ENCODE data around the gene SYCP2.

SYCP2 gene

GRCh38 chr20:59813948-59814839 is 119.2 kb downstream of the SYCP2 start:
- H3K36me3 ChIP-seq = no peaks in the 10 kb centered on the region
- H3K27me3 ChIP-seq = no peaks in the 10 kb centered on the region; the same call in 1 of the 2 replicates
- no peak overlapping the region for H3K4me3 ChIP-seq (ENCODE audit: low read depth, low read length)
- no peaks in the 10 kb centered on the region for H3K4me1 ChIP-seq
- DNase-seq = no peak
- no peaks in the 10 kb centered on the region for H3K9me3 ChIP-seq
- no peak for TF ChIP-seq CTCF (IDR thresholded peaks at IDR 0.05; ENCODE audit: low read depth, low read length)

Data from BE2C (cell line).